Stimulated activated CD4-positive, alpha-beta T cell treated with anti-CD3 and anti-CD28 coated beads, Interleukin-1b, Interleukin-23, amount 100 ng/mL, for 4 hours (primary cell): Measurements from ENCODE around the gene HPD.
A peak's percentile ranks its signal among the peaks of the same experiment; 100 is the strongest.

Experiments
- DNase-seq, 2 donors: peaks; one replicate each; pipeline ENCODE4 v3.0.0-alpha.2; 2020; ENCODE audit warnings: low read depth in 2 of 2

The HPD gene

GRCh38 chr12:121810833-121811433 lies 47.7 kb downstream of the HPD start:
- no peak for DNase-seq

GRCh38 chr12:121810234-121810817 lies 48.3 kb downstream of the HPD start:
- no peak for DNase-seq

GRCh38 chr12:121809712-121810116 lies 48.9 kb downstream of the HPD start:
- DNase-seq, result no peak

GRCh38 chr12:121808623-121809022 lies 50.0 kb downstream of the HPD start:
- DNase-seq, result no peak

- DNase-seq, result no peak
Observed at GRCh38 chr12:121807642-121808347, 50.9 kb downstream of the HPD start.

GRCh38 chr12:121806546-121807423 lies 51.9 kb downstream of the HPD start:
- no peak for DNase-seq

GRCh38 chr12:121806009-121806545 lies 52.6 kb downstream of the HPD start:
- DNase-seq, result no peak

- DNase-seq, result no peak
Observed at GRCh38 chr12:121805171-121806008, 53.3 kb downstream of the HPD start.

- peak in 1 of 2 donors; percentile 47 for DNase-seq
Observed at GRCh38 chr12:121804417-121805111, 54.1 kb downstream of the HPD start.

GRCh38 chr12:121803861-121804416 lies 54.7 kb downstream of the HPD start, which contains the start of gene SETD1B:
Gene SETD1B (plus strand): TSS chr12:121804009. CDS start chr12:121804738, 729 bp downstream.
- peak in 1 of 2 donors; percentile 56 for DNase-seq

GRCh38 chr12:121802843-121803698 lies 55.6 kb downstream of the HPD start:
- peak; percentile 80 to 83 for DNase-seq

- no peak for DNase-seq
Observed at GRCh38 chr12:121802485-121802842, 56.2 kb downstream of the HPD start.

GRCh38 chr12:121801595-121802484 lies 56.8 kb downstream of the HPD start:
- no peak for DNase-seq

- peak in 1 of 2 donors; percentile 60 for DNase-seq
Observed at GRCh38 chr12:121800694-121801594, 57.7 kb downstream of the HPD start.

- DNase-seq, result peak; percentile 75 to 88
Observed at GRCh38 chr12:121799842-121800693, 58.6 kb downstream of the HPD start.
